Gastroesophageal sphincter (tissue), 4 donors: ENCODE measurements around the gene ANKRD65. TPM values are rescaled to one million over a fixed set of nuclear protein-coding genes. Genes with fewer than 3 reads are reported as not detected.
"Not testable (repeated sequence)": the region's sequence is repeated elsewhere in the genome, so short reads cannot be mapped to it uniquely, and the experiment has no call there.

Experiments
- ATAC-seq: fragments of 150-250 bp; one replicate; pipeline ENCODE4 v1.9.1; 2016; ENCODE audit warnings: mild to moderate bottlenecking, moderate library complexity
- H3K27ac ChIP-seq, 4 donors: fragments of 200-600 bp; sonication (generic) in 3 of 4; 1 replicate in 3 of 4; 2 replicates in 1 of 4; pipeline ENCODE4 v1.5.1; 2016 to 2019
- H3K27me3 ChIP-seq: fragments of 200-600 bp; sonication (generic); one replicate; pipeline ENCODE4 v1.5.1; 2019
- H3K36me3 ChIP-seq, 2 donors: fragments of 200-600 bp; sonication (generic); one replicate each; pipeline ENCODE4 v1.5.1; 2019; ENCODE audit warnings: control low read depth in 1 of 2
- H3K4me1 ChIP-seq, 3 donors: fragments of 200-600 bp; sonication (generic); 1 replicate in 2 of 3; 2 replicates in 1 of 3; pipeline ENCODE4 v1.5.1; 2016 to 2019; ENCODE audit warnings: control low read depth in 2 of 3
- H3K4me3 ChIP-seq, 2 donors: fragments of 200-600 bp; sonication (generic); one replicate each; pipeline ENCODE4 v1.5.1; 2019; ENCODE audit warnings: mild to moderate bottlenecking in 1 of 2, moderate library complexity in 1 of 2
- H3K9me3 ChIP-seq, 3 donors: fragments of 200-600 bp; sonication (generic); one replicate each; pipeline ENCODE4 v1.5.1; 2017 to 2019; ENCODE audit warnings: control low read depth in 2 of 3
- CTCF ChIP-seq, 4 experiments: fragments of 200-600 bp in 2 of 4; fragments of 450-650 bp in 2 of 4; sonication (generic) in 1 of 4; IDR thresholded peaks; one replicate each; pipeline ENCODE4 v1.5.1; 2017 to 2019; ENCODE audit warnings: antibody characterized with exemption in 4 of 4, mild to moderate bottlenecking in 2 of 4, moderate library complexity in 2 of 4
- EP300 ChIP-seq: sonication (generic); formaldehyde crosslinking; IDR thresholded peaks from one replicate; pipeline ENCODE4 v1.6.1; 2017; ENCODE audit warnings: antibody characterized with exemption, mild to moderate bottlenecking
- POLR2A ChIP-seq, 2 donors: fragments of 450-650 bp; IDR thresholded peaks; one replicate each; pipeline ENCODE4 v1.6.1; 2017; ENCODE audit warnings: antibody characterized with exemption in 2 of 2, mild to moderate bottlenecking in 2 of 2, moderate library complexity in 1 of 2
- POLR2AphosphoS5 ChIP-seq: sonication (generic); formaldehyde crosslinking; IDR thresholded peaks from one replicate; pipeline ENCODE4 v1.6.1; 2017; ENCODE audit warnings: antibody characterized with exemption
- WGBS, 2 donors: methylation state at CpG; one replicate each; pipeline ENCODE4 v1.1.5; 2018; ENCODE audit warnings: low coverage in 1 of 2; 5-methylcytosine and 5-hydroxymethylcytosine counted together
- total RNA-seq, 4 donors: library from RNA; depleted of rRNA; stranded (reverse); fragments of >200 nt; gene quantifications; one replicate each; pipeline ENCODE4 v1.1.0, GENCODE V29; 2016

The ANKRD65 gene
- total RNA-seq, 4 donors from 2014 or later = 8.7 to 16.9 (median 10.3) TPM

- Histone ChIP-seq H3K9me3 (no peaks in the 10 kb centered on the region), H3K27me3 (no peaks in the 10 kb centered on the region), H3K27ac (no peak overlapping the region), H3K36me3 (peaks cover 0 to 55% of the 10 kb centered on the region in 2 donors), H3K4me1 (peaks cover 0 to 63% (median 37%) of the 10 kb centered on the region in 3 donors), H3K4me3 (no peak overlapping the region)
- ATAC-seq = no peak
- TF ChIP-seq POLR2AphosphoS5 = no peak
- TF ChIP-seq POLR2A (IDR thresholded peaks at IDR 0.05) = no peak
- TF ChIP-seq CTCF (IDR thresholded peaks at IDR 0.05) = no peak
- no peak for TF ChIP-seq EP300
- WGBS, 2 donors = 57 to 76% methylated on average over 3 to 7 of the region's 7 CpGs
These were observed 17.4 kb downstream of the ANKRD65 start for GRCh38 chr1:1403653-1404052.

- Histone ChIP-seq H3K4me1 (peaks cover 0 to 63% (median 34%) of the 10 kb centered on the region in 3 donors), H3K36me3 (peaks cover 0 to 58% of the 10 kb centered on the region in 2 donors)
- ATAC-seq, H3K4me3 ChIP-seq, H3K27me3 ChIP-seq, H3K27ac ChIP-seq, H3K9me3 ChIP-seq: not testable (repeated sequence)
- WGBS, 2 donors = 84 to 89% methylated on average over 6 to 9 of the region's 9 CpGs
These were observed 18.1 kb downstream of the ANKRD65 start for GRCh38 chr1:1402901-1403392.

GRCh38 chr1:1402072-1402900 is 18.8 kb downstream of the ANKRD65 start:
- peaks cover 0 to 64% of the 10 kb centered on the region in 2 donors for H3K36me3 ChIP-seq
- H3K4me3 ChIP-seq = no peak overlapping the region
- no peaks in the 10 kb centered on the region for H3K27me3 ChIP-seq
- peaks cover 0 to 66% (median 36%) of the 10 kb centered on the region in 3 donors for H3K4me1 ChIP-seq
- no peaks in the 10 kb centered on the region for H3K9me3 ChIP-seq
- no peak for ATAC-seq
- TF ChIP-seq POLR2AphosphoS5 = no peak
- peak in 3 of 4 experiments; percentile 31 to 42 (median 37) for TF ChIP-seq CTCF (IDR thresholded peaks at IDR 0.05)
- no peak for TF ChIP-seq EP300
- no peak for TF ChIP-seq POLR2A (IDR thresholded peaks at IDR 0.05)
- WGBS, 2 donors = 69 to 75% methylated on average over 10 to 14 of the region's 20 CpGs
- H3K27ac ChIP-seq = no peak overlapping the region

GRCh38 chr1:1401457-1402010 is 19.5 kb downstream of the ANKRD65 start:
- no peaks in the 10 kb centered on the region for H3K9me3 ChIP-seq
- no peak for ATAC-seq
- no peak overlapping the region for H3K27ac ChIP-seq
- no peak for TF ChIP-seq CTCF (IDR thresholded peaks at IDR 0.05)
- peaks cover 0 to 72% (median 36%) of the 10 kb centered on the region in 3 donors for H3K4me1 ChIP-seq
- 66 to 69% methylated on average over 3 to 4 of the region's 7 CpGs for WGBS, 2 donors
- H3K27me3 ChIP-seq = no peaks in the 10 kb centered on the region
- peaks cover 0 to 72% of the 10 kb centered on the region in 2 donors for H3K36me3 ChIP-seq
- H3K4me3 ChIP-seq = no peak overlapping the region

GRCh38 chr1:1400576-1401456 is 20.3 kb downstream of the ANKRD65 start:
- H3K27ac ChIP-seq = peak overlapping the region in 3 of 4 donors; percentile 89 to 92 (median 89)
- peaks cover 0 to 78% of the 10 kb centered on the region in 2 donors for H3K36me3 ChIP-seq
- H3K27me3 ChIP-seq = no peaks in the 10 kb centered on the region
- no peak for ATAC-seq
- peak overlapping the region in 1 of 2 donors; percentile 100 for H3K4me3 ChIP-seq
- WGBS, 2 donors = 63 to 77% methylated on average over 6 to 11 of the region's 22 CpGs
- H3K4me1 ChIP-seq = peaks cover 0 to 72% (median 28%) of the 10 kb centered on the region in 3 donors
- no peaks in the 10 kb centered on the region for H3K9me3 ChIP-seq
- no peak for TF ChIP-seq EP300
- no peak for TF ChIP-seq POLR2AphosphoS5
- no peak for TF ChIP-seq CTCF (IDR thresholded peaks at IDR 0.05)
- no peak for TF ChIP-seq POLR2A (IDR thresholded peaks at IDR 0.05)
